Fibroblast of gingiva (primary cell): ENCODE data around the gene RPS6KC1.
A peak's percentile ranks its signal among the peaks of the same experiment; 100 is the strongest.

Experiments
- DNase-seq: peaks from one replicate; pipeline ENCODE4 v3.0.0-alpha.2; 2011; ENCODE audit warnings: low read depth

RPS6KC1 gene

GRCh38 chr1:213221209-213221608 is 170.2 kb downstream of the RPS6KC1 start:
- DNase-seq, result no peak

GRCh38 chr1:213227458-213227857 is 176.4 kb downstream of the RPS6KC1 start:
- DNase-seq, result no peak

GRCh38 chr1:213231795-213232231 is 180.8 kb downstream of the RPS6KC1 start:
- DNase-seq, result peak; percentile 27

GRCh38 chr1:213242883-213243282 is 191.8 kb downstream of the RPS6KC1 start:
- DNase-seq, result no peak

- peak; percentile 36 for DNase-seq
Observed at GRCh38 chr1:213244664-213245091, 193.6 kb downstream of the RPS6KC1 start.

- DNase-seq, result no peak
Observed at GRCh38 chr1:213245260-213245910, 194.3 kb downstream of the RPS6KC1 start.

- DNase-seq, result no peak
Observed at GRCh38 chr1:213247038-213247437, 196.0 kb downstream of the RPS6KC1 start.

GRCh38 chr1:213249395-213249794 is 198.4 kb downstream of the RPS6KC1 start:
- DNase-seq, result no peak

GRCh38 chr1:213250041-213250440 is 199.0 kb downstream of the RPS6KC1 start:
- DNase-seq, result no peak

GRCh38 chr1:213250446-213250845 is 199.4 kb downstream of the RPS6KC1 start:
- no peak for DNase-seq

GRCh38 chr1:213251972-213252371 is 200.9 kb downstream of the RPS6KC1 start:
- DNase-seq, result peak; percentile 48

- no peak for DNase-seq
Observed at GRCh38 chr1:213256438-213257087, 205.5 kb downstream of the RPS6KC1 start.

- no peak for DNase-seq
Observed at GRCh38 chr1:213260311-213261075, 209.5 kb downstream of the RPS6KC1 start.

- no peak for DNase-seq
Observed at GRCh38 chr1:213264531-213264930, 213.5 kb downstream of the RPS6KC1 start.

GRCh38 chr1:213266983-213267772 is 216.1 kb downstream of the RPS6KC1 start:
- no peak for DNase-seq

- DNase-seq, result no peak
Observed at GRCh38 chr1:213268221-213268620, 217.2 kb downstream of the RPS6KC1 start.

GRCh38 chr1:213269829-213270228 is 218.8 kb downstream of the RPS6KC1 start:
- peak; percentile 5 for DNase-seq

- DNase-seq, result peak; percentile 43
Observed at GRCh38 chr1:213273546-213273945, 222.5 kb downstream of the RPS6KC1 start.

GRCh38 chr1:213274140-213274539 is 223.1 kb downstream of the RPS6KC1 start:
- DNase-seq, result peak; percentile 36

- no peak for DNase-seq
Observed at GRCh38 chr1:213275293-213275692, 224.3 kb downstream of the RPS6KC1 start.

- DNase-seq, result no peak
Observed at GRCh38 chr1:213276236-213276635, 225.2 kb downstream of the RPS6KC1 start.

GRCh38 chr1:213277036-213277435 is 226.0 kb downstream of the RPS6KC1 start:
- DNase-seq, result no peak
